ENCODE results near the gene ITGB4.

DNA sequence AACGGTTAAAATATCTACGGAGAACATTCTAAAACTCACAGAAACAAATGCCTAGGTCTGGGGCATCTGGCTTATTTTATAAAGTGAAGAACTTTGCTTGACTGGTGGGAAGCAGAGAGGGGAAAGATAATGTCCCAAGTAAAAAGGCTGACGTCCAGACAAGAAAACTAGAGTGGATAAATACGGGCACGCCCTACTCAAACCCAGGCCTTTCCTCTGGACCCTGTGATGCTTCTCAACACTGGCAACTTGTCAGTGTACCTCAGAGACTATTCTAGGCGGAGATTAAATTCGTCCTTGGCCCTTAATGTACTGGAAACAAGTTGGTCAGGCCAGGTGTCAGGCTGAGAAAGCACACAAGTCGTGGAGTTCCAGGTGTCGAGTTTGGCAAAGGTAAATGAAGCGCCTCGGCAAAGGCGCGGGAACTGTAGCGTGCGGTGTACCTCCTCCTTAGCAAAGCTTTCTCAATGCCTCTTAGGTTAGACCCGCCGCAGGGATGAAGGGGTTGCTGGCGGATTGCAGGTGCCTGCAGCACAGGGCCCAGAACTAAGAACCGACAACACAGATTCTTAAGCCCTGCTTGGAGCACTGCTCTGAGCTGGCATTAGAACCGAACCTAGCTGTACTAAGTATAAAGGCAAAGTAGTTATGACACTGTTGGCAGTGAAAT, 62.7 kb downstream of the ITGB4 start:
- TF ChIP-seq JUN (IDR thresholded peaks at IDR 0.05; ENCODE audit: borderline replicate concordance, insufficient read depth, insufficient read length, low read depth) (no peak), POLR2A (IDR thresholded peaks at IDR 0.05; ENCODE audit: low read depth, low read length) (no peak), EZH2 (IDR thresholded peaks at IDR 0.05; ENCODE audit: borderline replicate concordance, low read depth, low read length, severe bottlenecking) (no peak), MYC (IDR thresholded peaks at IDR 0.05; ENCODE audit: low read depth, low read length) (no peak)
- TF ChIP-seq, protein P1, sequence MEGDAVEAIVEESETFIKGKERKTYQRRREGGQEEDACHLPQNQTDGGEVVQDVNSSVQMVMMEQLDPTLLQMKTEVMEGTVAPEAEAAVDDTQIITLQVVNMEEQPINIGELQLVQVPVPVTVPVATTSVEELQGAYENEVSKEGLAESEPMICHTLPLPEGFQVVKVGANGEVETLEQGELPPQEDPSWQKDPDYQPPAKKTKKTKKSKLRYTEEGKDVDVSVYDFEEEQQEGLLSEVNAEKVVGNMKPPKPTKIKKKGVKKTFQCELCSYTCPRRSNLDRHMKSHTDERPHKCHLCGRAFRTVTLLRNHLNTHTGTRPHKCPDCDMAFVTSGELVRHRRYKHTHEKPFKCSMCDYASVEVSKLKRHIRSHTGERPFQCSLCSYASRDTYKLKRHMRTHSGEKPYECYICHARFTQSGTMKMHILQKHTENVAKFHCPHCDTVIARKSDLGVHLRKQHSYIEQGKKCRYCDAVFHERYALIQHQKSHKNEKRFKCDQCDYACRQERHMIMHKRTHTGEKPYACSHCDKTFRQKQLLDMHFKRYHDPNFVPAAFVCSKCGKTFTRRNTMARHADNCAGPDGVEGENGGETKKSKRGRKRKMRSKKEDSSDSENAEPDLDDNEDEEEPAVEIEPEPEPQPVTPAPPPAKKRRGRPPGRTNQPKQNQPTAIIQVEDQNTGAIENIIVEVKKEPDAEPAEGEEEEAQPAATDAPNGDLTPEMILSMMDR (IDR thresholded peaks at IDR 0.05; ENCODE audit: extremely low read depth in 1 of 2, insufficient read depth in 1 of 2, low read depth in 1 of 2, low read length in 2 of 2) = no peak
